HCT116 (cell line): ENCODE measurements around the gene LACTB. TPM values are rescaled to one million over a fixed set of nuclear protein-coding genes. Genes with fewer than 3 reads are reported as not detected.

ENCODE experiments used
- ATAC-seq: fragments of 200-7000 bp; cut with Tn5 transposase; 2 replicates; pipeline ENCODE4 v1.9.1; 2020; ENCODE audit warnings: mild to moderate bottlenecking, moderate library complexity
- BruUV-seq: library from RNA; stranded (reverse); fragments of 400-500 nt; replicated peaks from 2 replicates; lab custom pipeline; 2021; lab: Mats Ljungman, UMichigan
- CTCF ChIA-PET: fragments of 300-600 bp; sonication (Branson Sonifier 250); formaldehyde crosslinking; loops from one replicate; lab custom pipeline; 2021; ENCODE audit warnings: antibody characterized with exemption; lab: Charles Lee
- POLR2A ChIA-PET: fragments of 300-600, 350-600 bp; sonication (Branson Sonifier 250); formaldehyde crosslinking; loops from one replicate; lab custom pipeline; 2021; ENCODE audit warnings: antibody characterized with exemption; lab: Charles Lee
- RAD21 ChIA-PET, 2 experiments: fragments of 300-600 bp; sonication (Branson Sonifier 250); formaldehyde crosslinking; loops; one replicate each; lab custom pipeline; 2023; ENCODE audit warnings: low total read pairs in 2 of 2; ENCODE audit not compliant: uncharacterized antibody in 2 of 2, unreplicated experiment in 2 of 2, low non-redundant PET in 1 of 2; lab: Charles Lee
- DNase-seq: peaks from one replicate; pipeline ENCODE4 v3.0.0-alpha.2; 2010; ENCODE audit warnings: low read depth, low spot score
- H2AFZ ChIP-seq: fragments of 200-600 bp; shearing (Covaris generic), sonication (generic); 2 replicates; pipeline ENCODE4 v1.6.1; 2017; ENCODE audit warnings: low read depth, mixed run types, mixed read lengths, antibody characterized with exemption, low read length; ENCODE audit not compliant: poor library complexity, severe bottlenecking
- H3K27ac ChIP-seq: 2 replicates; pipeline ENCODE4 v1.5.1; 2012; ENCODE audit warnings: low read depth, low read length
- H3K27me3 ChIP-seq: fragments of 200-600 bp; sonication (generic); 2 replicates; pipeline ENCODE4 v1.6.1; 2016; ENCODE audit warnings: mixed run types, low read length, mixed read lengths; ENCODE audit not compliant: insufficient read depth
- H3K36me3 ChIP-seq, 2 experiments: fragments of 200-500 bp in 1 of 2; fragments of 200-600 bp in 1 of 2; sonication (Bioruptor generic) in 1 of 2; sonication (generic) in 1 of 2; 2 replicates each; pipeline versions ENCODE4 v1.5.1 to v1.6.1; 2014 to 2016; ENCODE audit warnings: low read length in 2 of 2, inconsistent platforms in 1 of 2, mixed read lengths in 1 of 2, mixed run types in 1 of 2; ENCODE audit not compliant: insufficient read depth in 2 of 2, control insufficient read depth in 1 of 2
- H3K4me1 ChIP-seq, 2 experiments: fragments of 200-600 bp in 1 of 2; sonication (generic) in 1 of 2; 2 replicates each; pipeline versions ENCODE4 v1.5.1 to v1.6.1; 2012 to 2017; ENCODE audit warnings: low read length in 2 of 2, inconsistent platforms in 1 of 2, mild to moderate bottlenecking in 1 of 2, mixed read lengths in 1 of 2, mixed run types in 1 of 2, moderate library complexity in 1 of 2; ENCODE audit not compliant: insufficient read depth in 2 of 2, control insufficient read depth in 1 of 2
- H3K4me2 ChIP-seq: fragments of 200-600 bp; sonication (generic); 2 replicates; pipeline ENCODE4 v1.6.1; 2017; ENCODE audit warnings: mixed run types, low read length, mixed read lengths
- H3K4me3 ChIP-seq, 2 experiments: fragments of 200-600 bp in 1 of 2; sonication (generic) in 1 of 2; replicated peaks in 1 of 2; 2 replicates each; pipeline ENCODE4 v1.5.1; 2011 to 2016; ENCODE audit warnings: low read length in 2 of 2, control low read depth in 1 of 2, low read depth in 1 of 2, mild to moderate bottlenecking in 1 of 2, mixed read lengths in 1 of 2, mixed run types in 1 of 2
- H3K79me2 ChIP-seq: fragments of 200-600 bp; sonication (generic); 2 replicates; pipeline ENCODE4 v1.6.1; 2017; ENCODE audit warnings: mild to moderate bottlenecking, mixed run types, low read length, moderate library complexity, mixed read lengths; ENCODE audit not compliant: insufficient read depth
- H3K9ac ChIP-seq: fragments of 200-600 bp; sonication (generic); 2 replicates; pipeline ENCODE4 v1.6.1; 2016; ENCODE audit warnings: low read length, mixed read lengths
- H3K9me2 ChIP-seq: fragments of 200-600 bp; sonication (generic), shearing (Covaris generic); 2 replicates; pipeline ENCODE4 v1.6.1; 2017; ENCODE audit warnings: mixed run types, mild to moderate bottlenecking, moderate library complexity; ENCODE audit not compliant: insufficient read depth
- H3K9me3 ChIP-seq, 2 experiments: fragments of 200-500 bp in 1 of 2; fragments of 200-600 bp in 1 of 2; sonication (Bioruptor generic) in 1 of 2; sonication (generic) in 1 of 2; 2 replicates each; pipeline ENCODE4 v1.6.1; 2014 to 2017; ENCODE audit warnings: low read length in 2 of 2, mixed read lengths in 2 of 2, inconsistent platforms in 1 of 2, low read depth in 1 of 2, mild to moderate bottlenecking in 1 of 2, mixed run types in 1 of 2, moderate library complexity in 1 of 2; ENCODE audit not compliant: control insufficient read depth in 1 of 2, insufficient read depth in 1 of 2
- H4K20me1 ChIP-seq: fragments of 200-600 bp; sonication (generic), shearing (Covaris generic); 2 replicates; pipeline ENCODE4 v1.6.1; 2017; ENCODE audit warnings: mixed run types, mild to moderate bottlenecking, moderate library complexity; ENCODE audit not compliant: insufficient read depth
- CEBPB ChIP-seq: IDR thresholded peaks from 2 replicates; pipeline ENCODE4 v1.6.1; 2012; ENCODE audit warnings: low read depth
- EGR1 ChIP-seq: IDR thresholded peaks from 2 replicates; pipeline ENCODE4 v1.6.1; 2012; ENCODE audit warnings: low read depth
- ELF1 ChIP-seq: IDR thresholded peaks from 2 replicates; pipeline ENCODE4 v1.6.1; 2012; ENCODE audit warnings: low read depth, borderline replicate concordance
- EZH2 ChIP-seq: fragments of 200-600 bp; sonication (generic); IDR thresholded peaks from 2 replicates; pipeline ENCODE4 v1.6.1; 2017; ENCODE audit warnings: antibody characterized with exemption, mixed run types
- FOSL1 ChIP-seq: IDR thresholded peaks from 2 replicates; pipeline ENCODE4 v1.6.1; 2012; ENCODE audit warnings: low read depth
- SP1 ChIP-seq: IDR thresholded peaks from 2 replicates; pipeline ENCODE4 v1.6.1; 2012; ENCODE audit warnings: low read depth
- SRF ChIP-seq: IDR thresholded peaks from 2 replicates; pipeline ENCODE4 v1.6.1; 2012; ENCODE audit warnings: low read depth
- TCF7L2 ChIP-seq: IDR thresholded peaks from 2 replicates; pipeline ENCODE4 v1.7.0; 2011; ENCODE audit warnings: borderline replicate concordance, inconsistent platforms; ENCODE audit not compliant: insufficient read depth, insufficient read length; ENCODE audit errors: extremely low read depth
- YY1 ChIP-seq: IDR thresholded peaks from 2 replicates; pipeline ENCODE4 v1.6.1; 2011; ENCODE audit warnings: low read length, low read depth, moderate library complexity, mild to moderate bottlenecking; ENCODE audit not compliant: insufficient replicate concordance; ENCODE audit errors: extremely low read depth
- ZNF274 ChIP-seq: fragments of 200-500 bp; sonication (Bioruptor generic); IDR thresholded peaks from 2 replicates; pipeline ENCODE4 v1.6.1; 2014; ENCODE audit warnings: mild to moderate bottlenecking, low read depth, low read length, inconsistent platforms
- intact Hi-C: fragments of 100-400 bp; cut with micrococcal nuclease; formaldehyde crosslinking; loops from 2 replicates; pipeline ENCODE4 v1.10.0; 2022
- total RNA-seq: library from RNA; stranded (reverse); gene quantifications from one replicate; pipeline ENCODE4 v1.2.1, GENCODE V29; 2021; ENCODE audit not compliant: unreplicated experiment
- TF ChIP-seq, protein P1 (sequence below): IDR thresholded peaks from 2 replicates; pipeline ENCODE4 v1.6.1; 2012
- TF ChIP-seq, protein P2 (sequence below): IDR thresholded peaks from 2 replicates; pipeline ENCODE4 v1.6.1; 2012
- TF ChIP-seq, protein P3 (sequence below), 3 experiments: fragments of 200-600 bp in 1 of 3; sonication (generic) in 1 of 3; IDR thresholded peaks in 2 of 3; conservative IDR thresholded peaks in 1 of 3; 2 replicates each; pipeline ENCODE4 v1.5.1; 2012 to 2017; ENCODE audit warnings: low read depth in 2 of 3, low read length in 2 of 3, antibody characterized with exemption in 1 of 3, borderline replicate concordance in 1 of 3, control low read depth in 1 of 3, mild to moderate bottlenecking in 1 of 3, mixed read lengths in 1 of 3, mixed run types in 1 of 3, moderate library complexity in 1 of 3; ENCODE audit not compliant: insufficient read depth in 1 of 3

LACTB gene
- total RNA-seq, 1 experiment from 2014 or later = 7.6 TPM

DNA sequence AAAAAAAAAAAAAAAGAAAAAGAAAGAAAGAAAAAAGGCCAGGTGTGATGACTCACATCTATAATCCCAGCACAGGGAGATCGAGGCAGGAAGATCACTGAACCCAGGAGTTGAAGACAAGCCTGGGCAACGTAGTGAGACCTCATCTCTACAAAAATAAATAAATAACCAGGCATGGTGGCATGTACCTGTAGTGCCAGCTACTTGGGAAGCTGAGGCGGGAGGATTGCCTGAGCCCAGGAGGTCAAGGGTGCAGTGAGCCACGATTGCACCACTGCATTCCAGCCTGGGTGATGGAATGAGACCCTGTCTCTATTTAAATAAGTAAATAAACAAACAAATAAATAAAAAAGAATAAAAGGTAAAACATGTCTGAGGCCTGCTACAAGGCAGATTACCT lies 39.3 kb upstream of the LACTB start:
- H3K79me2 ChIP-seq = no peaks in the 10 kb centered on the region
- ChIA-PET POLR2A (no interaction called here), CTCF (interaction anchor here (1.0 to 2.5 kb wide), 2 partner anchors 35 to 234 kb away, joined by 3 to 7 read pairs; no protein-coding TSS in a partner anchor), RAD21 (interaction anchor here in 1 of 2 experiments (0.7 kb wide), 1 partner anchor 85 kb away, joined by 3 read pairs; no protein-coding TSS in a partner anchor)
- H3K27ac ChIP-seq = no peak overlapping the region
- H3K9me3 ChIP-seq = no peaks in the 10 kb centered on the region
- no peak overlapping the region for H3K9ac ChIP-seq
- no peak overlapping the region for H2AFZ ChIP-seq
- H3K36me3 ChIP-seq = no peaks in the 10 kb centered on the region
- ATAC-seq (no peak), DNase-seq (no peak)
- no peaks in the 10 kb centered on the region for H3K9me2 ChIP-seq
- no TSS peak for BruUV-seq
- no peak overlapping the region; the same call in 1 of the 2 replicates for H3K4me2 ChIP-seq
- H3K27me3 ChIP-seq = no peaks in the 10 kb centered on the region
- H3K4me1 ChIP-seq = peaks cover 16 to 29% of the 10 kb centered on the region in 2 experiments; a peak in 3 of 4 replicates
- intact Hi-C loops = no loop called here
- TF ChIP-seq ELF1 (no peak), SP1 (no peak), EZH2 (no peak), TCF7L2 (no peak), YY1 (no peak), FOSL1 (no peak), CEBPB (no peak), SRF (no peak), EGR1 (no peak), ZNF274 (no peak)
- TF ChIP-seq, protein P1, sequence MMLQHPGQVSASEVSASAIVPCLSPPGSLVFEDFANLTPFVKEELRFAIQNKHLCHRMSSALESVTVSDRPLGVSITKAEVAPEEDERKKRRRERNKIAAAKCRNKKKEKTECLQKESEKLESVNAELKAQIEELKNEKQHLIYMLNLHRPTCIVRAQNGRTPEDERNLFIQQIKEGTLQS = no peak
- TF ChIP-seq, protein P2, sequence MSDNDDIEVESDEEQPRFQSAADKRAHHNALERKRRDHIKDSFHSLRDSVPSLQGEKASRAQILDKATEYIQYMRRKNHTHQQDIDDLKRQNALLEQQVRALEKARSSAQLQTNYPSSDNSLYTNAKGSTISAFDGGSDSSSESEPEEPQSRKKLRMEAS = no peak
- TF ChIP-seq, protein P3, sequence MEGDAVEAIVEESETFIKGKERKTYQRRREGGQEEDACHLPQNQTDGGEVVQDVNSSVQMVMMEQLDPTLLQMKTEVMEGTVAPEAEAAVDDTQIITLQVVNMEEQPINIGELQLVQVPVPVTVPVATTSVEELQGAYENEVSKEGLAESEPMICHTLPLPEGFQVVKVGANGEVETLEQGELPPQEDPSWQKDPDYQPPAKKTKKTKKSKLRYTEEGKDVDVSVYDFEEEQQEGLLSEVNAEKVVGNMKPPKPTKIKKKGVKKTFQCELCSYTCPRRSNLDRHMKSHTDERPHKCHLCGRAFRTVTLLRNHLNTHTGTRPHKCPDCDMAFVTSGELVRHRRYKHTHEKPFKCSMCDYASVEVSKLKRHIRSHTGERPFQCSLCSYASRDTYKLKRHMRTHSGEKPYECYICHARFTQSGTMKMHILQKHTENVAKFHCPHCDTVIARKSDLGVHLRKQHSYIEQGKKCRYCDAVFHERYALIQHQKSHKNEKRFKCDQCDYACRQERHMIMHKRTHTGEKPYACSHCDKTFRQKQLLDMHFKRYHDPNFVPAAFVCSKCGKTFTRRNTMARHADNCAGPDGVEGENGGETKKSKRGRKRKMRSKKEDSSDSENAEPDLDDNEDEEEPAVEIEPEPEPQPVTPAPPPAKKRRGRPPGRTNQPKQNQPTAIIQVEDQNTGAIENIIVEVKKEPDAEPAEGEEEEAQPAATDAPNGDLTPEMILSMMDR (IDR thresholded peaks at IDR 0.05 in 2 of 3, conservative IDR thresholded peaks at IDR 0.05 in 1 of 3; ENCODE audit: borderline replicate concordance in 1 of 3, insufficient read depth in 1 of 3, low read depth in 2 of 3, low read length in 2 of 3) = no peak
- TF ChIP-seq, all 23 proteins: peak for 0
- no peak overlapping the region for H3K4me3 ChIP-seq
- no peaks in the 10 kb centered on the region for H4K20me1 ChIP-seq
